NT2/D1 (cell line): ENCODE results near the gene BABAM2.

Experiments
- DNase-seq: peaks from one replicate; pipeline ENCODE4 v3.0.0-alpha.2; 2011; ENCODE audit warnings: low read depth, low spot score
- H3K27me3 ChIP-seq: 2 replicates; pipeline ENCODE4 v1.6.0; 2011; ENCODE audit warnings: mild to moderate bottlenecking; ENCODE audit not compliant: insufficient read length, insufficient read depth
- H3K36me3 ChIP-seq: 2 replicates; pipeline ENCODE4 v1.6.1; 2011; ENCODE audit warnings: mild to moderate bottlenecking, low read length, mixed read lengths; ENCODE audit not compliant: insufficient read depth, insufficient read length
- H3K4me1 ChIP-seq: 2 replicates; pipeline ENCODE4 v1.5.1; 2011; ENCODE audit not compliant: insufficient read depth, insufficient read length
- H3K4me3 ChIP-seq: 2 replicates; pipeline ENCODE4 v1.5.1; 2011; ENCODE audit warnings: low read depth; ENCODE audit not compliant: insufficient read length
- H3K9ac ChIP-seq: 2 replicates; pipeline ENCODE4 v1.6.0; 2011; ENCODE audit warnings: low read depth; ENCODE audit not compliant: insufficient read length
- H3K9me3 ChIP-seq: 2 replicates; pipeline ENCODE4 v1.5.1; 2011; ENCODE audit warnings: mild to moderate bottlenecking, low read length; ENCODE audit not compliant: insufficient read depth
- SUZ12 ChIP-seq: IDR thresholded peaks from 2 replicates; pipeline ENCODE4 v1.6.1; 2011; ENCODE audit not compliant: insufficient read length, insufficient read depth; ENCODE audit errors: extremely low read depth
- YY1 ChIP-seq: IDR thresholded peaks from 2 replicates; pipeline ENCODE4 v1.6.1; 2011; ENCODE audit not compliant: insufficient read length, insufficient read depth
- ZNF274 ChIP-seq: IDR thresholded peaks from 2 replicates; pipeline ENCODE4 v1.6.1; 2011; ENCODE audit warnings: mild to moderate bottlenecking, low read depth, low read length

The BABAM2 gene

GRCh38 chr2:28134262-28134812 is 243.8 kb downstream of the BABAM2 start:
- Histone ChIP-seq H3K9ac (no peak overlapping the region), H3K4me1 (no peaks in the 10 kb centered on the region), H3K4me3 (no peak overlapping the region), H3K9me3 (no peaks in the 10 kb centered on the region), H3K27me3 (no peaks in the 10 kb centered on the region), H3K36me3 (no peaks in the 10 kb centered on the region)
- TF ChIP-seq ZNF274 (no peak), SUZ12 (no peak), YY1 (no peak)
- no peak for DNase-seq

- no peak for TF ChIP-seq ZNF274
- TF ChIP-seq SUZ12, result no peak
- no peak for TF ChIP-seq YY1
- DNase-seq, result no peak
Observed at GRCh38 chr2:28134857-28135256, 244.3 kb downstream of the BABAM2 start.

GRCh38 chr2:28135324-28135723 is 244.8 kb downstream of the BABAM2 start:
- Histone ChIP-seq H3K4me3 (no peak overlapping the region), H3K9ac (no peak overlapping the region), H3K27me3 (no peaks in the 10 kb centered on the region), H3K4me1 (no peaks in the 10 kb centered on the region), H3K36me3 (no peaks in the 10 kb centered on the region), H3K9me3 (no peaks in the 10 kb centered on the region)
- TF ChIP-seq YY1 (no peak), SUZ12 (no peak), ZNF274 (no peak)
- DNase-seq, result no peak

More at GRCh38 chr2:28134857-28135256, 244.3 kb downstream of the BABAM2 start:
- no peaks in the 10 kb centered on the region for H3K9me3 ChIP-seq
- no peak overlapping the region for H3K4me3 ChIP-seq
- no peaks in the 10 kb centered on the region for H3K36me3 ChIP-seq
- H3K27me3 ChIP-seq, result no peaks in the 10 kb centered on the region
- no peaks in the 10 kb centered on the region for H3K4me1 ChIP-seq
- H3K9ac ChIP-seq, result no peak overlapping the region

GRCh38 chr2:28135799-28136198 is 245.3 kb downstream of the BABAM2 start:
- DNase-seq, result no peak
- no peak for TF ChIP-seq YY1
- TF ChIP-seq ZNF274, result no peak
- TF ChIP-seq SUZ12, result no peak
- no peaks in the 10 kb centered on the region for H3K4me1 ChIP-seq
- H3K9me3 ChIP-seq, result no peaks in the 10 kb centered on the region
- H3K36me3 ChIP-seq, result no peaks in the 10 kb centered on the region
- H3K4me3 ChIP-seq, result no peak overlapping the region
- H3K27me3 ChIP-seq, result no peaks in the 10 kb centered on the region
- no peak overlapping the region for H3K9ac ChIP-seq

- Histone ChIP-seq H3K4me1 (no peaks in the 10 kb centered on the region), H3K9ac (no peak overlapping the region), H3K36me3 (no peaks in the 10 kb centered on the region), H3K4me3 (no peak overlapping the region), H3K9me3 (no peaks in the 10 kb centered on the region), H3K27me3 (no peaks in the 10 kb centered on the region)
- no peak for DNase-seq
- TF ChIP-seq ZNF274, result no peak
- TF ChIP-seq SUZ12, result no peak
- no peak for TF ChIP-seq YY1
Observed at GRCh38 chr2:28136556-28136955, 246.0 kb downstream of the BABAM2 start.

GRCh38 chr2:28137221-28137620 is 246.7 kb downstream of the BABAM2 start:
- no peak overlapping the region for H3K9ac ChIP-seq

GRCh38 chr2:28142386-28142785 is 251.9 kb downstream of the BABAM2 start:
- Histone ChIP-seq H3K9ac (no peak overlapping the region), H3K9me3 (no peaks in the 10 kb centered on the region), H3K4me3 (no peak overlapping the region), H3K27me3 (no peaks in the 10 kb centered on the region), H3K4me1 (no peaks in the 10 kb centered on the region), H3K36me3 (no peaks in the 10 kb centered on the region)
- no peak for DNase-seq
- no peak for TF ChIP-seq YY1

More at GRCh38 chr2:28137221-28137620, 246.7 kb downstream of the BABAM2 start:
- Histone ChIP-seq H3K9me3 (no peaks in the 10 kb centered on the region), H3K36me3 (no peaks in the 10 kb centered on the region), H3K4me3 (no peak overlapping the region), H3K4me1 (no peaks in the 10 kb centered on the region), H3K27me3 (no peaks in the 10 kb centered on the region)
- TF ChIP-seq SUZ12 (no peak), YY1 (no peak), ZNF274 (no peak)
- no peak for DNase-seq

- TF ChIP-seq ZNF274 (no peak), SUZ12 (no peak), YY1 (no peak)
- H3K9ac ChIP-seq, result no peak overlapping the region
- no peaks in the 10 kb centered on the region for H3K27me3 ChIP-seq
- no peaks in the 10 kb centered on the region for H3K36me3 ChIP-seq
- DNase-seq, result no peak
- no peak overlapping the region for H3K4me3 ChIP-seq
- peaks cover 18% of the 10 kb centered on the region; the same call in 1 of the 2 replicates for H3K9me3 ChIP-seq
- no peaks in the 10 kb centered on the region for H3K4me1 ChIP-seq
Observed at GRCh38 chr2:28148000-28148399, 257.5 kb downstream of the BABAM2 start.
